MG63 (cell line): ENCODE data around the gene HOXB3. TPM values are rescaled to one million over a fixed set of nuclear protein-coding genes. Genes with fewer than 3 reads are reported as not detected.
"Not testable (repeated sequence)": the region's sequence is repeated elsewhere in the genome, so short reads cannot be mapped to it uniquely, and the experiment has no call there.

ENCODE experiments used
- DNase-seq: peaks from one replicate; pipeline ENCODE4 v3.0.0-alpha.2; 2020
- H3K27me3 ChIP-seq: fragments of 250-450 bp; sonication (Bioruptor Pico); 2 replicates; pipeline ENCODE4 v1.5.1; 2020; ENCODE audit warnings: mild to moderate bottlenecking, moderate library complexity
- H3K36me3 ChIP-seq: fragments of 250-450 bp; sonication (Bioruptor Pico); 2 replicates; pipeline ENCODE4 v1.5.1; 2020; ENCODE audit warnings: mild to moderate bottlenecking, moderate library complexity
- H3K4me3 ChIP-seq: fragments of 250-450 bp; sonication (Bioruptor Pico); 2 replicates; pipeline ENCODE4 v1.5.1; 2020; ENCODE audit warnings: mild to moderate bottlenecking, moderate library complexity
- H3K9me3 ChIP-seq: fragments of 250-450 bp; sonication (Bioruptor Pico); 2 replicates; pipeline ENCODE4 v1.5.1; 2020; ENCODE audit warnings: mild to moderate bottlenecking, moderate library complexity
- total RNA-seq: library from RNA; depleted of rRNA; stranded (reverse); fragments of >200 nt; shearing (Covaris generic); gene quantifications from 2 replicates; pipeline ENCODE4 v1.2.3, GENCODE V29; 2014; ENCODE audit warnings: low replicate concordance

The HOXB3 gene
- total RNA-seq, 1 experiment from 2014 or later, result 4.6 TPM

DNA sequence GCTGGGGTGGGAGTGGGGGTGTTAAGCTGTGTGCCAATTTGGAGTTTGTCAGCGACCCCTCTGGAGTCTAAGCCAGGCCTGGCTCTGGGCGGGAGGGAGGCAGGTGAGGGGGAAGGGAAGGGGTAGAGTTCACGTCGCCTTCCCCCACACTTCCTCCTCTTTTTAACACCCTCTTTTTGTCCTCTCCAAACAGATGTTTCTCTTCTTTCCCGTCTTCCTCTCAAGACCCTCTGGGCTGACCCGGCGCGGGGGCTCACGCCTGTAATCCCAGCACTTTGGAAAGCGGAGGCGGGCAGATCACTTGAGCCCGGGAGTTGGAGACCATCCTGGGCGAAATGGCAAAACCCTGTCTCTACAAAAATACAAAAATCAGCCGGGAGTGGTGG, 62.5 kb downstream of the HOXB3 start:
- H3K36me3 ChIP-seq, result no peaks in the 10 kb centered on the region
- no peaks in the 10 kb centered on the region for H3K27me3 ChIP-seq
- DNase-seq, result no peak

DNA sequence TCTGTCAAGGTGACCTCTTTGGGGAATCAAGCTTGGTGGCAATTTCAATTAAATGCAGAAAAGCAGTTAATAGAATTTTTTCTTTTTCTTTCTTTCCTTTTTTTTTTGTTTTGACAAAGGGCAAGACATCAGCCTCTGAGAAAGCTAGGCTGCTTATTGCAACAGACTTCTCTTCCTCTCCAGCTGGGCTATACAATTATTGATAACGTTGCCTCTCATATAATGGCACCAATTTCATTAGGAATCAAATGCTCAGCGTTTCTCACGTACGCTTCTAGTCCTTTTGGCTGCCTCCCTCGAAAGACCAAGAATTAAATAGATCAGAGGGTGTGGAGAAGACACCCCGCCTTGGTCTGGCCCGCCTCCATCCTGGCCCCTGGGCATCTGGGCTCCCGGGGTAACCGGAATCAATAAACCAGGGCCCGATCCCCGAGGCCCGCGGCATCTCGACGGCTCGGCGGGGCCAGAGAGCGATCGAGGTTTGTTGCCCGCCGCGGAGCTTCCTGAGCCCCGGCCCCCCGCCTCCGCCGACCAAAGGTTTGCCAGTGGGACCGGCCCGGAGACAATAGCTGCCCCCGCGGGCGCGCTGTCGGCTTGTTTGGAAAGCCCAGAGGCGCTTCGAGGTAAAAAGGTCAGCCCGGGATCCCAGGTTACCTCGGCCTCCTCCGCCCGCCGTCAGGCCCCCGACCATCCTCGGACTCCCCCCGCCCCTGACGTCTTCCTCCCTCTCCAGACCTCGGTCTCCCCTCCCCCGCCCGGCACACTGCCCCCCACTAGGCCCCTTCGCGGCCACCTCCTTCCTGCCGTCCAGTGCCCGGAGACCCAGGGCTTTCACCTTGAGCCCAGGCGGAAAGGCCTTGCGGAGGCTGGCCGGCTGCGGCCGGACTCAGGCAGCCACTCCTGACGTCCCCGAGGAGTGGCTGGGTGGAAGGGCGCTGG, 63.2 kb downstream of the HOXB3 start:
- DNase-seq, result no peak
- no peaks in the 10 kb centered on the region for H3K9me3 ChIP-seq
- H3K27me3 ChIP-seq, result no peaks in the 10 kb centered on the region
- H3K36me3 ChIP-seq, result no peaks in the 10 kb centered on the region
- no peak overlapping the region for H3K4me3 ChIP-seq

More for the DNA sequence above, 62.5 kb downstream of the HOXB3 start:
- Histone ChIP-seq H3K4me3 (no peak overlapping the region), H3K9me3 (no peaks in the 10 kb centered on the region)

DNA sequence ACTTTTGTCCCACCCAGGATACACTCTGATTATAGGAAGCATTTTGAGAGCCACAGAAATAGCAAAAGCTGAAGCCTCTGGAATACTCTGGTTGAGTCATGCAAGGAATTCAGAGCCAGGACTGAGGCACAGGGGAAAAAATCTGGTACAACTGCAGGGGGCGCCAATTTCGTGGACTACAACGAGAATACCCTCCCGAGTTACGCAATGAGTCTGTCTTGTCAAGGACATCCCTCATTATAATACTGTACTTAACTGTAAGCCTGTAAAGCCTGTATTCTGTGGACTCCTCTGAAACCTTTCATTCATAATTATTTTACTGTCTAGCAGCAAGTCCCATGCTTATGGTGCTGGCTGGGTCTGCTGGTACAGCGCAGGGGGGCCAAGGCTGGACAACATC, 67.0 kb downstream of the HOXB3 start:
- Histone ChIP-seq H3K9me3 (no peaks in the 10 kb centered on the region), H3K4me3 (no peak overlapping the region), H3K36me3 (no peaks in the 10 kb centered on the region), H3K27me3 (no peaks in the 10 kb centered on the region)
- no peak for DNase-seq

DNA sequence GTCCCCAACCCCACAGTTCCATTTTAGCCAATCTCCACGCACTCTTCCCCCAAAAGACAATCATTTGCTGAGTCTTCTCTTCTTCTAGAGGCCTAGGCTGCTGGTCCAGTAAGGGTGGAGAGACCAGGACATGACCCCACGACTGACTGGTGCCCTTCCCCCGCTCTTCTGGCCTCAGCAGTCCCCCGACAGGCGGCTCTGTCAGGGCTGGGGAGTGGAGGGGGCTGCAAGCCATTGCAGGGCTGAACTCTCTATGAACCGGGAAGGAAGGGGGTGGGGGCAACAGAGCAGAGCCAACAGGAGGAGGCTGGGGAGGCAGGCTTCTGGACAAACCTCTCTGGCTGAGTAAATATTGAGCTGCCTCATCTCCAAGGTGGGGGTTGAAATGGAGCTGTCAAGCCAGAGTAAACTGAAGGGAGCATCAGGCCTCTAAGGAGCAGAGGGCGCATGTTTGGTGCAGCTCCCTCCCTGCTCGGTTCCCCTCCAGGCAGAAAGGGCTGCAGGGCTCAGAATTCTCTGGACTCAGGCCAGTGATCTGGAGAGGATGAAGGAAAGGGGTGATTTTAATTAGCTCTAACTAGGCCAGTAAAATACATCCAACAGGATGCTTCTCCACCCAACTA, 67.9 kb downstream of the HOXB3 start:
- Histone ChIP-seq H3K9me3 (no peaks in the 10 kb centered on the region), H3K4me3 (no peak overlapping the region), H3K27me3 (no peaks in the 10 kb centered on the region), H3K36me3 (no peaks in the 10 kb centered on the region)
- DNase-seq, result no peak

DNA sequence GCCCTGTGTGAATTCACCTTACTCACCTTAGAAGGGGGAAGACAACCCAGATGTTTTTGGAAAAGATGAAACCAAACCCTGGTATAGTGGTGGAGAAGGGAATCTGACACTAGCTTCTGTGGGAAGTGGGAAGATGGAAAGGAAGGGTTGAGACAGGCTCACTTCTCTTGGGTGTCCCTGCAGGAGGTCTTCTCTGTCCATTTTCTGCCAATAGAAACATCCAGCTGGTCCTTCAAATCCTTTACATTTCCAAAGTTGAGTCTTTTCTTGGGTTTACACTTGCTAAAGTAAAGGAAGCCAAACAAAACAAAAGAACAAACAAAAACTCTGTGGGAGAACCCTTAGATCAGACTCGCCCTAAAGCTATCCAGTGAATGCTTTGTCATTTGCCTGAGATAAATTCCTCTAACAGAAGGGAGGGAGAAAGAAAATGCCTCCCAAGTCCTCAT, 69.4 kb downstream of the HOXB3 start:
- Histone ChIP-seq H3K9me3 (no peaks in the 10 kb centered on the region), H3K36me3 (no peaks in the 10 kb centered on the region), H3K27me3 (no peaks in the 10 kb centered on the region), H3K4me3 (no peak overlapping the region)
- no peak for DNase-seq

DNA sequence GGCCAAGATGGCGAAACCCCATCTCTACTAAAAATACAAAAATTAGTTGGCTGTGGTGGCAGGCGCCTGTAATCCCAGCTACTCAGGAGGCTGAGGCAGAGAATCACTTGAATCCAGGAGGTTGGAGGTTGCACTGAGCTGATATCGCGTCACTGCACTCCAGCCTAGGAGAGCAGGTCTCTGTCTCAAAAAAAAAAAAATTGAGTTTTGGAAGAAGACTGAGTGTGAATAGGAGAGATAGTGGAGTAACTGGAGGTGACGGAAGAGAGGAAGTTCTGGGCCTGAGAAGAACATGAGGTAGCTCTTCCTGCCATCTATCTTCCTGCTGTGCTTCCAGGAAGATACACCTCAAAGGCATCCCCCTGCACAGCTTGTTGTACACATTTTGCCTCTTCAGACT, 70.6 kb downstream of the HOXB3 start:
- no peak for DNase-seq
- Histone ChIP-seq H3K9me3 (no peaks in the 10 kb centered on the region), H3K27me3 (peaks cover under 1% of the 10 kb centered on the region; the same call in 1 of the 2 replicates)

DNA sequence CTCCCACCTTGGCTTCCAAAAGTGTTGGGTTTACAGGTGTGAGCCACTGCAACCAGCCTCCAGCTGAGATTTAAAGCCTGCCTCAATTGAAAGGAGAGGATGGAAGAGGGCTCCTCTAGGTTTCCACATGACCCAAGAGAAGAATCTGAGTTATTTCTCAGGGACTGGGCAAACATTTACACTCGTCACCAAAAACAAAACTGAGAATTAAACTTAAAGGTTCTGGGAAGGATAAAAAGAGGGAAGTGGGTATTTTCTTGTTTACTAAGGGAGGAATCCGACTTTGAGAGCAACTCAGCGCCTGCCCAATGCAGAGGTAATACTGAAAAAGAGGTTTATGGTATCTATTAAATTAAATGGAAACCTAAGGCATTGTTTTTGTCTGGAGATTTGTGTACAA, 72.6 kb downstream of the HOXB3 start:
- Histone ChIP-seq H3K9me3 (no peaks in the 10 kb centered on the region), H3K27me3 (peaks cover 7% of the 10 kb centered on the region)

More for the DNA sequence above, 70.6 kb downstream of the HOXB3 start:
- no peak overlapping the region for H3K4me3 ChIP-seq
- no peaks in the 10 kb centered on the region for H3K36me3 ChIP-seq

DNA sequence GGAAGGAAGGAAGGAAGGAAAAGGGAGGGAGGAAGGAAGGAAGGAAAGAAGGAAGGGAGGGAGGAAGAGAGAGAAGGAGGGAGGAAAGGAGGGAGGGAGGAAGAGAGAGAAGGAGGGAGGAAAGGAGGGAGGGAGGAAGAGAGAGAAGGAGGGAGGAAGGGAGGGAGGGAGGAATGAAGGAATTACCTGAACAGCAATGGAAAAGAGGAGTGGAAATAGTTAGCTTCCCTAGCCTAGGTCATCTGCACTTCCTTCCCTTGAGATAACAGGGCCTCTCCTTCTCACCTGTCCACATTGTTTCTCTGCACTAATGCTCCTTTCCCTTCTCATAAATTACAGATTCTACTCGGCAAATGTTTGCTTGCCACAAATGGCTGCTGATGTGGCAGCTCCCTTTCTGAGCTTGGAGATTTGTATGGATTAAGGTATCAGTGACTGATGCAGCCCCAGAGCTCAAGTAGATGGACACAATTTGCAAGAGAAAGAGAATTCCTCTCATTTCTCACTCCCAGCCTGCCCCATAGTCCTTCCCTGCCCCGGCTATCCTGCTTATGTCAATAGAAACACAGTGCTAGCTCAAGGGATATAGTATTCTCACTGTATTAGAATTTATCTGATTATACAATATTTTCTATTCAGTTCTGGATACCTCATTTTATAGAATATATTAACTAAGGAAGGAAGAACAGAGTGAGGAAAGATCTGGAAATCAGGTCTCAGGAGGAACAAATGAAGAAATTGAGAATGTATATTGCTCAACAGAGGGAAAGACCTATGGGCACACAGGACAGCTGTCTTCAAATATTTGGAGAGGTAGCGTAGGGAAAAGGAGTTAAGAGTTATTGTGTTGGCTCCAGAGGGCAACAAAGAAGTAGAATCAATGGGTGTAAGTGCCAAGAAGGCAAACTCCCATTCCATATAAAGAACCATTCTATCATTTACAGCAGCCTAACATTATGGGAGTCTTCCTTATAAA, 73.8 kb downstream of the HOXB3 start:
- H3K9me3 ChIP-seq, result no peaks in the 10 kb centered on the region
- H3K27me3 ChIP-seq, result peaks cover 7% of the 10 kb centered on the region
- no peak for DNase-seq
- H3K36me3 ChIP-seq, result no peaks in the 10 kb centered on the region
- H3K4me3 ChIP-seq, result no peak overlapping the region

More for the DNA sequence above, 72.6 kb downstream of the HOXB3 start:
- H3K36me3 ChIP-seq, result no peaks in the 10 kb centered on the region
- no peak overlapping the region for H3K4me3 ChIP-seq
- DNase-seq, result no peak

DNA sequence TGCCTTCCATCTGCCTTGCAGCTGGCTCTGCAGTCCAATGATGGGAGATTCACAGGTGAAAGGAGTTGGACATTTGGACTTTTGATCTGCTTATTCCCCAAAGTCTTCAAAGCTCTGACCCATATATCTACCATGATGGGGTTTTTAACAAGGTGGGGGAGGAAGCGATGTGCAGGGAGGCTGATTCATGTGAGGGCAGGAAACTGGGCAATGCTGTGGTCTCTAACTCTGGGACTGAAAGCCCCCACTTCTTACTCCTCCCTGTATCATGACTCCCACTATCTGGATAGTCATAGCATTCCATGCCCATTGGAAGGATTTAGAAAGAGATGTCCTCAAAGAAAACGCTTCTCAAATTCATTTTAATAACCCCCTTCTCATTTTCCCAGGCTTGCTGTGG, 75.6 kb downstream of the HOXB3 start:
- DNase-seq, result no peak
- no peaks in the 10 kb centered on the region for H3K9me3 ChIP-seq
- H3K4me3 ChIP-seq, result no peak overlapping the region
- H3K27me3 ChIP-seq, result peaks cover 7% of the 10 kb centered on the region
- no peaks in the 10 kb centered on the region for H3K36me3 ChIP-seq

DNA sequence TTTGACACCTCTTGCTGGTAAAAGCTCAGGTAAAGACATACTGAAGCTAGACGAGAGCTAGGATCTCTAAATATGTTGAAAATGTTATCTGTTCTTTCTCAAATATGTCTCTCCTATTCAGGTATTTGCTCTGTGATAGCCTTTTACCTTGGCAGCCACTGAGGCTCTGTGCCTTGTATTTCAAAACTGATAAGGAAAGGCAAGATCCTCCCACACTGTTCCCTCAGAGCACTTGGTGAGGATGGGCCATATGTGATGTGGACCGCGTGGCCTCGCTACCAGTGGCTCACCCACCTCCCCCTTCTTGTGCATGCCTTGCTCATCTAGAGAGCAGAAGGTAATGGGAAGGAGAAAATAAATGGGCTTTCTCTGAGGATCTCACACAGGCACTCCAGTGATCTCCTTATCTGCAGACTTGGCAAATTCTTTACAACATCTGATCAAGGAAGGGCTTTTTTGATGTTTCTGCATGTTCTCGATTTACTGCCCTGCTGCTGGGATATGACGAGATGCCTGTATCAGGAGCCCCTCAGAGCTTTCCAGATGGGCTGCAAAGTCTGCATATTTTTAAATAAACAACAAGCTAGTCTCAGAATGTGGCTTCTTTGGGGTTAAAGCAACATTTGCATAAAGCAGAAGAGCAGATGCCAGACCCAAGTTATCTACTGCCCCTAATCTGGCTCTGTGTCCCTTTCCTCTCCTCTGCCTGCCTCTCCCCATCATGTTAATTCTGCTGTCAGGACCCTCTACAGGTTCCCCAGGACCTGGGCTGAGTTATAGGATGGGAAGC, 76.2 kb downstream of the HOXB3 start:
- Histone ChIP-seq H3K9me3 (no peaks in the 10 kb centered on the region), H3K4me3 (no peak overlapping the region), H3K27me3 (peaks cover 7% of the 10 kb centered on the region), H3K36me3 (no peaks in the 10 kb centered on the region)
- no peak for DNase-seq

DNA sequence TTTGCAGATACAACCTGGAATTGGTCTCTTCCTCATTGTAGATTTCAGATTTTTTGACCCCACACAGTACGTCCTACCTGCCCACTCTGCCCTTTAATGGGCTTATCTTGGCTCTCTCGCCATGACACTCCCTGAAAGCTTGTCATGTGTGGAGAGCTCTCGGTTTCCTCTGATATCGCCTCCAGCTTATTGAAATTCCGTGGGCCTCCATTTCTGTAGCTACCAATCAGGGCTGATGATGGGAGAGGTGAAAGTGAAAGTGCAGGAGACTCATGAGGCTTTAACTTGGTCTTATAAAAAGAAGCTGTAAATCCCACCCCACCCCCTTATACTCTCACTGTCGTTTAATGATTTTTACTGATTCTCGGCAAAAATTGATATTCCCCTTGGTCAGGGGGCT, 76.9 kb downstream of the HOXB3 start:
- H3K4me3 ChIP-seq, result no peak overlapping the region

DNA sequence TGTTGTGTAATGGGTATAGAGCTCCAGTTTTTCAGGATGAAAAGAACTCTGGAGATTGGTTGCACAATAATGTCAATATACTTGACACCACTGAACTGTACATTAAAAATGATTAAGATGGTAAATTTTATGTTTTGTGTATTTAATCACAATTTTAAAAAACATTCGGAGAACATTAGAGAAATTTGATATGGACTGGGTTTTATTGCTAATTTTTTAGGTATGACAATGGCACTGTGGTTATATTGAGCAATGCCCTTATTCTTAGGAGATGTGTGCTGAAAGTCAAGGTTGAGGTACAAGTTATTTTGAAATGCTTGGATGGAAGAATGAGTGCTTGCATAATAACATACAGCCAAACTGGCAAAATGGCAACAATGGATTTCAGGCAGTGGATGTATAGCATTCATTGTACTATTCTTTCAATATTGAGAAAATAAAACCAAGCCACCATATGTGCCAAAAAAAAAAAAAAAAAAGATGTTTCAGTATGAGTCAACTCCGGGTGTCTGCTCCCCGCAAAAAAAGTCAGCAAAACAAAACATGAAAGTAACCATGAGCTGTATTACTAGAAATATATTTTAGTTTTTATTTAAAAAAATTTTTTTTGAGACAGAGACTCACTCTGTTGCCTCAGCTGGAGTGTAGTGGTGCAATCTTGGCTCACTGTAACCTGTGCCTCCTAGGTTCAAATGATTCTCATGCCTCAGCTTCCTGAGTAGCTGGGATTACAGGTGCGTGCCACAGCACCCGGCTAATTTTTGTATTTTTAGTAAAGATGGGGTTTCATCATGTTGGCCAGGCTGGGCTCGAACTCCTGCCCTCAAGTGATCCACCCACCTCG, 79.1 kb downstream of the HOXB3 start:
- H3K4me3 ChIP-seq, result no peak overlapping the region
- H3K36me3 ChIP-seq, result no peaks in the 10 kb centered on the region
- no peaks in the 10 kb centered on the region for H3K9me3 ChIP-seq
- DNase-seq, result peak; percentile 39
- peaks cover 7% of the 10 kb centered on the region for H3K27me3 ChIP-seq

More for the DNA sequence above, 76.9 kb downstream of the HOXB3 start:
- no peaks in the 10 kb centered on the region for H3K9me3 ChIP-seq
- DNase-seq, result no peak
- H3K27me3 ChIP-seq, result peaks cover 7% of the 10 kb centered on the region
- no peaks in the 10 kb centered on the region for H3K36me3 ChIP-seq

DNA sequence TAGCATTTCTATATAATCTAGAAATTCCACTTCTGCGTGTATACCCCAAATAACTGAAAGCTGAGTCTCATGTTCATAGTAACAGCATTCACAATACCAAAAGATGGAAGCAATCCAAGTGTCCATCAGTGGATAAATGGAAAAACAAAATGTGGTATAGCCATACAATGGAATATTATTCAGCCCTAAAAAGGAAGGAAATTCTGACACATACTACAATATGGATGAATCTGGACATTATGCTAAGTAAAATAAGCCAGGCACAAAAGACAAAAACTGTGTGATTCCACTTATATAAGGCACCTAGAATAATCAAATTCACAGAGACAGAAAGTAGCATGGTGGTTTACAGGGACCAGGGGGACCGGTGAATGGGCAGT, 79.7 kb downstream of the HOXB3 start:
- peaks cover 7% of the 10 kb centered on the region for H3K27me3 ChIP-seq
- no peaks in the 10 kb centered on the region for H3K9me3 ChIP-seq
- no peaks in the 10 kb centered on the region for H3K36me3 ChIP-seq
- H3K4me3 ChIP-seq, result no peak overlapping the region
- DNase-seq, result no peak

DNA sequence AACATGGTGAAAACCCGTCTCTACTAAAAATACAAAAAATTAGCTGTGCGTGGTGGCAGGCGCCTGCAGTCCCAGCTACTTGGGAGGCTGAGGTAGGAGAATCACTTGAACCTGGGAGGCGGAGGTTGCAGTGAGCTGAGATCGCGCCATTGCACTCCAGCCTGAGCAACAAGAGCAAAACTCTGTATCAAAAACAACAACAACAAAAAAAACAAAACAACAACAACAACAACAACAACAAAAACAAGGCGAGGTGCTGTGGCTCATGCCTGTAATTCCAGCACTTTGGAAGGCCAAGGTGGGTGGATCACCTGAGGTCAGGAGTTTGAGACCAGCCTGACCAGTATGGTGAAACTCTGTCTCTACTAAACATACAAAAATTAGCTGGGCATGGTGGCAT, 80.3 kb downstream of the HOXB3 start:
- H3K9me3 ChIP-seq, H3K27me3 ChIP-seq, DNase-seq, H3K4me3 ChIP-seq, H3K36me3 ChIP-seq: not testable (repeated sequence)

DNA sequence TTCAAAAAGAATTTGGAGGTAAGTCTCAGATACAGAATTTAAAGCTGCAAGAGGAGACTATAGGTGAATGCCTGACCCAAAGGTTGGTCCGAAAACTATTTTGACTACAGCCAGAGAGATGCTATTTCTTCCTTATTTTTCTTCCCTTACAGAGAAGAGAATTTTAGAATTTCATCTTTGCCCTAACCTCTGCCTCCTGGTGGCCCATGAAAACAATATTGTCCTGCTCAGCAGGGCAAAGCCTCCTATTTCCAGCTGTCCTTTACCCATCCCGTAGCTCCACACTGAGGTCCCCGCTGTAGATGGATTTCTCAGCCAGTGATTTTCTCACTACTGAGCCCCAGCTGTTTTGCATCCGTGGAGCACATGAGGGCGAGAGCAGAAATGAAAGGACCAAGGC, 83.8 kb downstream of the HOXB3 start:
- Histone ChIP-seq H3K36me3 (no peaks in the 10 kb centered on the region), H3K4me3 (no peak overlapping the region), H3K9me3 (no peaks in the 10 kb centered on the region), H3K27me3 (no peaks in the 10 kb centered on the region)
- DNase-seq, result no peak
